AG10803 (cell line): ENCODE data around the gene BSN.
A peak's percentile ranks its signal among the peaks of the same experiment; 100 is the strongest.

Experiments used
- DNase-seq: peaks from one replicate; pipeline ENCODE4 v3.0.0; 2010; ENCODE audit warnings: low read depth
- H3K4me3 ChIP-seq: 2 replicates; pipeline ENCODE4 v1.5.1; 2011; ENCODE audit warnings: mild to moderate bottlenecking, low read length, control low read depth
- TF ChIP-seq, protein P1 (sequence below): conservative IDR thresholded peaks from 2 replicates; pipeline ENCODE4 v1.5.1; 2011; ENCODE audit warnings: mild to moderate bottlenecking, low read length, control low read depth, inconsistent platforms

Gene BSN

GRCh38 chr3:49716169-49716568, 161.9 kb downstream of the BSN start:
- no peak for DNase-seq
- no peak overlapping the region for H3K4me3 ChIP-seq
- TF ChIP-seq, protein P1, sequence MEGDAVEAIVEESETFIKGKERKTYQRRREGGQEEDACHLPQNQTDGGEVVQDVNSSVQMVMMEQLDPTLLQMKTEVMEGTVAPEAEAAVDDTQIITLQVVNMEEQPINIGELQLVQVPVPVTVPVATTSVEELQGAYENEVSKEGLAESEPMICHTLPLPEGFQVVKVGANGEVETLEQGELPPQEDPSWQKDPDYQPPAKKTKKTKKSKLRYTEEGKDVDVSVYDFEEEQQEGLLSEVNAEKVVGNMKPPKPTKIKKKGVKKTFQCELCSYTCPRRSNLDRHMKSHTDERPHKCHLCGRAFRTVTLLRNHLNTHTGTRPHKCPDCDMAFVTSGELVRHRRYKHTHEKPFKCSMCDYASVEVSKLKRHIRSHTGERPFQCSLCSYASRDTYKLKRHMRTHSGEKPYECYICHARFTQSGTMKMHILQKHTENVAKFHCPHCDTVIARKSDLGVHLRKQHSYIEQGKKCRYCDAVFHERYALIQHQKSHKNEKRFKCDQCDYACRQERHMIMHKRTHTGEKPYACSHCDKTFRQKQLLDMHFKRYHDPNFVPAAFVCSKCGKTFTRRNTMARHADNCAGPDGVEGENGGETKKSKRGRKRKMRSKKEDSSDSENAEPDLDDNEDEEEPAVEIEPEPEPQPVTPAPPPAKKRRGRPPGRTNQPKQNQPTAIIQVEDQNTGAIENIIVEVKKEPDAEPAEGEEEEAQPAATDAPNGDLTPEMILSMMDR: no peak

DNA sequence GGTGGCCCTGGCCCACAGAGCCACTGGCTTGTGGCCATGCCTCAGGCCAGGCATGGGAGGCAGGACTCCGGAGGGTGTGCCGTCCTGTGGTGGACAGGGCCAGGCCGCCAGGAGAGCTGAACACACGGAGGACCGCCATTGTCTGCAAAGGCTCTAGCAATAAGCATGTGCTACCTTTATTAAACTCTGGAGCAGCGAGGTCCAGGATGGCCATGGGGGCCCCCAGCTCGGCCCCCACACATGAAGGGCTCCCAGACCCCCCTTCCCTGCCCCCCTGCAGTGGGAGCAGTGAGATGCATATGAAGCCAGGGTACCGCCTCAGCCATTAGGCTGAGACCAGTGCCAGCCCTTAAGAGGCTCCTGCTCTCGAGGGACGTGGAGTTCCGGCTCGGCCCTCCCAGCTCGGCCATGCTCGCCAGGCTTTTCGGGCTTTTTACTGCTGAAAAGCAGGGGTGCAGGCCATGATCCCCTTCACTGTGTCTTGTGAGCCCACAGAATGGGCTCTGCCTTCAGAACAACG, 162.5 kb downstream of the BSN start:
- DNase-seq: no peak
- H3K4me3 ChIP-seq: no peak overlapping the region
- TF ChIP-seq, protein P1: no peak

DNA sequence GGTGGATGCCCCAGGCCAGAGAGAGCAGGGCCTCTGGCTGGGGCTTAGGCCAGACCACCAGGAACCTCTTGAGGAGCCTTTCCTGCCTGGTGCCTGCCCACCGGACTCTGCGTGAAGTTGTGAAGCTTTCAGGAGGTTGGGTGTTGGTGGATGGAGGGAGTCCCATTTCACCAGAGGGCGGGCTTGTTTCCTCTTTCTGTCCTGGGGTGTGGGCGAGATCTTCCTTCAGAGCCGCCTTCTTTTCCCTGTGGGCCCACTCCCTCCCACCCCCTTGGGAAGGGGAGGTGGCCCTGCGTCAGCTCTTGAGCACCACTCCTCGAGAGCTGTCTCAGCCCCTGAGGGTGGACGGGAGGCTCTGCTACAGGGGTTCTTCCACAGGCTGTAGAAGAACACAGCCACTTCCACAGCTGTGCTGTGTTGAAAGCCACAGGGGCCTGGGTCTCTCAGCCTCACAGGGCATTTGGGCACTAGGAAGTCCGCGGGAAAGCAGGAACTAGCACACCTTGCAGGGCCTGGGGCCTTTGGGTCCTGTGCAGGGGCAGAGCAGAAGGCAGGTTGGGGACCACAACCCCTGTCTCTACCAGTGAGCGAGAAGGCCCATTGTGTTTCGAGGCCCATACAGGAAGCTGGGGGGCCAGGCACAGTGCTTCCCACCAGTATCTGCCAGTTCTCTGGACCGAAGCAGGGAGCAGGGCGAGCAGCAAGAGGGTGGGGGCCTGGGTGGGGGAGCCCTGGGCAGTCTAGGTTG, 163.1 kb downstream of the BSN start:
- TF ChIP-seq, protein P1: no peak
- H3K4me3 ChIP-seq: no peak overlapping the region
- DNase-seq: no peak

DNA sequence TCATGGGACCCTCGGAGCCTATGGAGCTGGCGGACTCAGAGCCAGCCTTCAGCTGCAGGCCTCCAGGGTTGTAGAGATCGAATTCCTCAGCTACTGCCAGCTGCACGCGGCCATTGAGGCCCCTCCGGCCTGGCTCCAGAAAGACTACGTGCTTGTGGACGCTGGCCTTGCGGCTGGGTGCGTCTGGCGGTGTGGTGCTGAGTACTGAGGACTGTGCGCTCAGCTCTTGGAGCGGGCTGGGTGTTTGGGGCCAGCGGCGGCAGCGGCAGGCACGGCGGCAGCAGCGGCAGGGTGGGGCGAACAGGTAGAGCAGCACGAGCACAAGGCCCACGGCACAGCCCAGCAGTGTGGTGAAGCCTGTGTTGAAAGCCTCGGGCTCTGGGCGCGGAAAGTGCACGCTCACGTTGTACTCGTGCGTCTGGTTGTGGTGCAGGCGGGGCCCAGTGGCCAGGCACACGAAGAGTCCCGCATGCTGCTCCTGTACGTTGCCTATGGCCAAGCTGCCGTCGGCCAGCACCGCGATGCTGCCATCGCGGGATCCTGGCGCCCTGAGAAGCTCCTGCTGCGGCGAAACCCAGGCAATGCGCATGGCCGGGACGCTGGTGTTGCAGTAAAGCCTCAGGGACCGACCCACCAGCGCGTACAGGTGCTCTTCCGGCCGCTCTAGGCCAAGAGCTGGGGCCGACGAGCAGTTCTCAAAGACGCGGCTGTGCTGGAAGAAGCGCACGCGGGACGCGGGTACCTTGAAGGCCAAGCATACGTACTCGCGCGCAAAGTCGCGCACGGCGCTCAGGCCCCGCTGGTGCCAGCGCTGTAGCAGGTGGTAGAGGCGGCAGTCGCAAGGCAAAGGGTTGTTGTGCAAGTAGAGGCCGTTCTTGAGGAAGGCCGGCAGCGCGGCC, 163.9 kb downstream of the BSN start:
- TF ChIP-seq, protein P1: no peak
- no peak for DNase-seq
- H3K4me3 ChIP-seq: no peak overlapping the region

GRCh38 chr3:49718858-49719213, 164.6 kb downstream of the BSN start:
- TF ChIP-seq, protein P1: no peak
- no peak for DNase-seq
- H3K4me3 ChIP-seq: peak overlapping the region; percentile 64

- DNase-seq: peak; percentile 90
- TF ChIP-seq, protein P1: peak; percentile 57
- peak within 1 kb of the TSS; percentile 64 for H3K4me3 ChIP-seq
These were observed 165.1 kb downstream of the BSN start, which contains the start of gene AMIGO3 for GRCh38 chr3:49719214-49719884. Gene AMIGO3 (minus strand): TSS chr3:49719684. CDS start chr3:49719465, 219 bp downstream.
